BJ (cell line): ENCODE results near the gene CDH23. TPM values are rescaled to one million over a fixed set of nuclear protein-coding genes. Genes with fewer than 3 reads are reported as not detected.
"Not testable (repeated sequence)": the region's sequence is repeated elsewhere in the genome, so short reads cannot be mapped to it uniquely, and the experiment has no call there.

Source experiments
- CTCF ChIA-PET: fragments of 350-600 bp; formaldehyde crosslinking; extraction: SDS; loops from one replicate; lab custom pipeline; 2021; ENCODE audit warnings: antibody characterized with exemption, inconsistent platforms; lab: Yijun Ruan, JAX
- POLR2A ChIA-PET: fragments of 300-600 bp; sonication (Branson Sonifier 250); formaldehyde crosslinking; extraction: SDS; loops from one replicate; lab custom pipeline; 2021; ENCODE audit warnings: antibody characterized with exemption; lab: Charles Lee
- DNase-seq: peaks from one replicate; pipeline ENCODE4 v3.0.0-alpha.2; 2011; ENCODE audit warnings: low read depth
- H3K27me3 ChIP-seq: 2 replicates; pipeline ENCODE4 v1.6.0; 2011; ENCODE audit warnings: low read length; ENCODE audit not compliant: control insufficient read depth, insufficient read depth
- H3K36me3 ChIP-seq: 2 replicates; pipeline ENCODE4 v1.5.1; 2011; ENCODE audit warnings: low read length; ENCODE audit not compliant: control insufficient read depth, insufficient read depth
- H3K4me3 ChIP-seq: 2 replicates; pipeline ENCODE4 v1.5.1; 2011; ENCODE audit warnings: low read depth, mild to moderate bottlenecking, control low read depth, low read length
- CTCF ChIP-seq: IDR thresholded peaks from 2 replicates; pipeline ENCODE4 v1.5.1; 2011; ENCODE audit warnings: low read depth, mild to moderate bottlenecking, control low read depth, inconsistent platforms, low read length, moderate library complexity; ENCODE audit not compliant: insufficient read depth
- polyA plus RNA-seq: library from polyadenylated mRNA; depleted of rRNA; stranded (reverse); fragments of >200 nt; gene quantifications from 2 replicates; pipeline ENCODE4 v1.2.3, GENCODE V29; 2011

CDH23 gene
- polyA plus RNA-seq, 1 experiment: 0.05 TPM

GRCh38 chr10:71358277-71358676 lies 38.4 kb upstream of the CDH23 start:
- DNase-seq: no peak
- Histone ChIP-seq H3K36me3 (no peaks in the 10 kb centered on the region; the same call in 1 of the 2 replicates), H3K27me3 (no peaks in the 10 kb centered on the region), H3K4me3 (no peak overlapping the region)
- ChIA-PET POLR2A (interaction anchor here (0.6 kb wide), 1 partner anchor 881 kb away, joined by 3 read pairs; no protein-coding TSS in a partner anchor), CTCF (interaction anchor here (0.7 to 1.6 kb wide), 5 partner anchors 8 to 348 kb away, joined by 3 to 7 read pairs (median 4); no protein-coding TSS in a partner anchor)
- TF ChIP-seq CTCF: no peak

- DNase-seq, H3K36me3 ChIP-seq, H3K4me3 ChIP-seq, H3K27me3 ChIP-seq, POLR2A ChIA-PET: not testable (repeated sequence)
- CTCF ChIA-PET: interaction anchor here (1.5 to 1.6 kb wide), 3 partner anchors 8 to 18 kb away, joined by 4 to 7 read pairs (median 5); no protein-coding TSS in a partner anchor
Measured at GRCh38 chr10:71358906-71359305, 37.8 kb upstream of the CDH23 start.

GRCh38 chr10:71359364-71360046 lies 37.2 kb upstream of the CDH23 start:
- ChIA-PET POLR2A (no interaction called here), CTCF (interaction anchor here (1.5 to 1.6 kb wide), 2 partner anchors 9 kb away, joined by 4 to 5 read pairs; no protein-coding TSS in a partner anchor)
- DNase-seq: no peak
- H3K36me3 ChIP-seq: no peaks in the 10 kb centered on the region; the same call in 1 of the 2 replicates
- no peak for TF ChIP-seq CTCF
- no peak overlapping the region for H3K4me3 ChIP-seq
- no peaks in the 10 kb centered on the region for H3K27me3 ChIP-seq

- no peak for TF ChIP-seq CTCF
- ChIA-PET CTCF (interaction anchor here (1.8 kb wide), 1 partner anchor 24 kb away, joined by 4 read pairs; no protein-coding TSS in a partner anchor), POLR2A (no interaction called here)
- no peaks in the 10 kb centered on the region; the same call in 1 of the 2 replicates for H3K36me3 ChIP-seq
- no peaks in the 10 kb centered on the region for H3K27me3 ChIP-seq
- H3K4me3 ChIP-seq: no peak overlapping the region
- no peak for DNase-seq
Measured at GRCh38 chr10:71360735-71361134, 36.0 kb upstream of the CDH23 start.

GRCh38 chr10:71361581-71361980 lies 35.1 kb upstream of the CDH23 start:
- DNase-seq: no peak
- ChIA-PET CTCF (interaction anchor here (0.8 to 1.8 kb wide), 2 partner anchors 23 to 43 kb away, joined by 3 to 4 read pairs; partner anchors contain the start of gene SLC29A3), POLR2A (no interaction called here)
- Histone ChIP-seq H3K36me3 (no peaks in the 10 kb centered on the region; the same call in 1 of the 2 replicates), H3K27me3 (no peaks in the 10 kb centered on the region), H3K4me3 (no peak overlapping the region)
- TF ChIP-seq CTCF: no peak
